UCSD-AML1 (cell line): ENCODE results near the gene TM7SF2.

Experiments used
- DNase-seq: peaks from one replicate; lab custom pipeline; 2025; ENCODE audit not compliant: unreplicated experiment; lab: John Stamatoyannopoulos, UW

TM7SF2 gene

GRCh38 chr11:65111744-65112545 is at the start of gene TM7SF2:
TSS of gene TM7SF2 (plus strand) at chr11:65111872. CDS start at chr11:65112016, 144 bp downstream.
- peak; percentile 94 for DNase-seq

- no peak for DNase-seq
Measured at GRCh38 chr11:65063532-65063931, 48.1 kb upstream of the TM7SF2 start.

- no peak for DNase-seq
Measured at GRCh38 chr11:65064847-65065240, 46.8 kb upstream of the TM7SF2 start.

GRCh38 chr11:65065851-65066250 is 45.8 kb upstream of the TM7SF2 start:
- DNase-seq: no peak

- no peak for DNase-seq
Measured at GRCh38 chr11:65066315-65066714, 45.4 kb upstream of the TM7SF2 start.

GRCh38 chr11:65066805-65067291 is 44.8 kb upstream of the TM7SF2 start:
- DNase-seq: no peak

GRCh38 chr11:65067446-65067845 is 44.2 kb upstream of the TM7SF2 start:
- DNase-seq: no peak

GRCh38 chr11:65069217-65069616 is 42.5 kb upstream of the TM7SF2 start:
- peak; percentile 21 for DNase-seq

GRCh38 chr11:65071907-65072630 is 39.6 kb upstream of the TM7SF2 start:
- no peak for DNase-seq

- no peak for DNase-seq
Measured at GRCh38 chr11:65072631-65072966, 39.1 kb upstream of the TM7SF2 start.

GRCh38 chr11:65077451-65077850 is 34.2 kb upstream of the TM7SF2 start:
- DNase-seq: no peak

- peak; percentile 68 for DNase-seq
Measured at GRCh38 chr11:65078151-65078550, 33.5 kb upstream of the TM7SF2 start.

GRCh38 chr11:65078786-65079342 is 32.8 kb upstream of the TM7SF2 start:
- no peak for DNase-seq

GRCh38 chr11:65083134-65083833 is 28.4 kb upstream of the TM7SF2 start:
- DNase-seq: no peak

GRCh38 chr11:65083834-65084597 is 27.7 kb upstream of the TM7SF2 start, which contains the start of the genes CDCA5 and ZFPL1:
TSS of gene CDCA5 (minus strand) at chr11:65084040. CDS start at chr11:65083978, 62 bp downstream.
TSS of gene ZFPL1 (plus strand) at chr11:65084222. CDS start at chr11:65084699, 477 bp downstream.
- peak; percentile 95 for DNase-seq

- no peak for DNase-seq
Measured at GRCh38 chr11:65084598-65085375, 26.9 kb upstream of the TM7SF2 start.

- DNase-seq: no peak
Measured at GRCh38 chr11:65085446-65085845, 26.2 kb upstream of the TM7SF2 start.

GRCh38 chr11:65086809-65087208 is 24.9 kb upstream of the TM7SF2 start:
- DNase-seq: no peak

GRCh38 chr11:65087216-65087615 is 24.5 kb upstream of the TM7SF2 start:
- DNase-seq: no peak

- no peak for DNase-seq
Measured at GRCh38 chr11:65087827-65088226, 23.8 kb upstream of the TM7SF2 start.
